Uterus (tissue), 4 donors: Measurements from ENCODE around the gene GPR151. TPM values are rescaled to one million over a fixed set of nuclear protein-coding genes. Genes with fewer than 3 reads are reported as not detected.

Source experiments
- DNase-seq, 2 donors: peaks; one replicate each; pipeline ENCODE4 v3.0.0-alpha.2; 2019 to 2020
- H3K27ac ChIP-seq, 2 donors: fragments of 200-600 bp; sonication (generic); 1 replicate in 1 of 2; 2 replicates in 1 of 2; pipeline ENCODE4 v1.5.1; 2016 to 2018
- H3K27me3 ChIP-seq, 2 donors: fragments of 200-600 bp; sonication (generic); one replicate each; pipeline ENCODE4 v1.5.1; 2018 to 2019; ENCODE audit warnings: control low read depth in 1 of 2
- H3K36me3 ChIP-seq, 2 donors: fragments of 200-600 bp; sonication (generic); one replicate each; pipeline ENCODE4 v1.5.1; 2019; ENCODE audit warnings: control low read depth in 1 of 2
- H3K4me1 ChIP-seq, 2 donors: fragments of 200-600 bp; sonication (generic); one replicate each; pipeline ENCODE4 v1.5.1; 2018 to 2019; ENCODE audit warnings: control low read depth in 1 of 2
- H3K4me3 ChIP-seq, 2 donors: fragments of 200-600 bp; sonication (generic); 1 replicate in 1 of 2; 2 replicates in 1 of 2; pipeline ENCODE4 v1.5.1; 2018 to 2019; ENCODE audit warnings: mild to moderate bottlenecking in 1 of 2
- H3K9me3 ChIP-seq, 2 donors: fragments of 200-600 bp; sonication (generic); one replicate each; pipeline ENCODE4 v1.5.1; 2019; ENCODE audit warnings: control low read depth in 1 of 2
- POLR2A ChIP-seq, 2 donors: fragments of 450-650 bp; IDR thresholded peaks; one replicate each; pipeline ENCODE4 v1.6.1; 2016; ENCODE audit warnings: antibody characterized with exemption in 2 of 2, mild to moderate bottlenecking in 1 of 2, moderate library complexity in 1 of 2
- intact Hi-C: fragments of 100-400 bp; cut with DNase I; formaldehyde crosslinking; loops from one replicate; pipeline ENCODE4 v1.15.1; 2023; ENCODE audit warnings: low total_unique reads
- total RNA-seq, 4 donors: library from RNA; depleted of rRNA in 3 of 4; stranded (reverse); fragments of >200 nt in 3 of 4; gene quantifications; one replicate each; pipeline versions ENCODE4 v1.1.0 to v1.2.4, GENCODE V29; 2014 to 2023
- TF ChIP-seq, protein P1 (sequence below), 4 experiments: fragments of 200-600 bp in 2 of 4; fragments of 450-650 bp in 2 of 4; sonication (generic) in 2 of 4; IDR thresholded peaks; one replicate each; pipeline ENCODE4 v1.5.1; 2016 to 2019; ENCODE audit warnings: antibody characterized with exemption in 4 of 4, mild to moderate bottlenecking in 2 of 4, moderate library complexity in 1 of 4
- donor health status: DM: yes; HTN: yes; CAD: no.

Gene GPR151
- total RNA-seq, 4 donors from 2014 or later, result not detected

- no peak for DNase-seq
- H3K4me1 ChIP-seq, result no peaks in the 10 kb centered on the region
- no peak overlapping the region for H3K4me3 ChIP-seq
- no peaks in the 10 kb centered on the region for H3K9me3 ChIP-seq
- H3K27me3 ChIP-seq, result no peaks in the 10 kb centered on the region
- TF ChIP-seq, protein P1, sequence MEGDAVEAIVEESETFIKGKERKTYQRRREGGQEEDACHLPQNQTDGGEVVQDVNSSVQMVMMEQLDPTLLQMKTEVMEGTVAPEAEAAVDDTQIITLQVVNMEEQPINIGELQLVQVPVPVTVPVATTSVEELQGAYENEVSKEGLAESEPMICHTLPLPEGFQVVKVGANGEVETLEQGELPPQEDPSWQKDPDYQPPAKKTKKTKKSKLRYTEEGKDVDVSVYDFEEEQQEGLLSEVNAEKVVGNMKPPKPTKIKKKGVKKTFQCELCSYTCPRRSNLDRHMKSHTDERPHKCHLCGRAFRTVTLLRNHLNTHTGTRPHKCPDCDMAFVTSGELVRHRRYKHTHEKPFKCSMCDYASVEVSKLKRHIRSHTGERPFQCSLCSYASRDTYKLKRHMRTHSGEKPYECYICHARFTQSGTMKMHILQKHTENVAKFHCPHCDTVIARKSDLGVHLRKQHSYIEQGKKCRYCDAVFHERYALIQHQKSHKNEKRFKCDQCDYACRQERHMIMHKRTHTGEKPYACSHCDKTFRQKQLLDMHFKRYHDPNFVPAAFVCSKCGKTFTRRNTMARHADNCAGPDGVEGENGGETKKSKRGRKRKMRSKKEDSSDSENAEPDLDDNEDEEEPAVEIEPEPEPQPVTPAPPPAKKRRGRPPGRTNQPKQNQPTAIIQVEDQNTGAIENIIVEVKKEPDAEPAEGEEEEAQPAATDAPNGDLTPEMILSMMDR (IDR thresholded peaks at IDR 0.05), result no peak
- no peak for TF ChIP-seq POLR2A (IDR thresholded peaks at IDR 0.05)
- intact Hi-C loops, result no loop called here
- no peak overlapping the region for H3K27ac ChIP-seq
- peaks cover 0 to 4% of the 10 kb centered on the region in 2 donors for H3K36me3 ChIP-seq
Observed at GRCh38 chr5:146490089-146490843, 25.7 kb downstream of the GPR151 start.

GRCh38 chr5:146484714-146485391 lies 31.1 kb downstream of the GPR151 start:
- no peak overlapping the region for H3K27ac ChIP-seq
- no peaks in the 10 kb centered on the region for H3K36me3 ChIP-seq
- no peak for DNase-seq
- intact Hi-C loops, result no loop called here
- no peaks in the 10 kb centered on the region for H3K9me3 ChIP-seq
- H3K4me1 ChIP-seq, result no peaks in the 10 kb centered on the region
- H3K4me3 ChIP-seq, result no peak overlapping the region
- TF ChIP-seq, protein P1 (IDR thresholded peaks at IDR 0.05), result no peak
- no peak for TF ChIP-seq POLR2A (IDR thresholded peaks at IDR 0.05)
- H3K27me3 ChIP-seq, result no peaks in the 10 kb centered on the region

GRCh38 chr5:146482775-146483174 lies 33.2 kb downstream of the GPR151 start:
- TF ChIP-seq, protein P1 (IDR thresholded peaks at IDR 0.05), result no peak
- TF ChIP-seq POLR2A (IDR thresholded peaks at IDR 0.05), result no peak
- H3K36me3 ChIP-seq, result no peaks in the 10 kb centered on the region
- no peak overlapping the region for H3K27ac ChIP-seq
- H3K9me3 ChIP-seq, result no peaks in the 10 kb centered on the region
- H3K4me1 ChIP-seq, result no peaks in the 10 kb centered on the region
- no peaks in the 10 kb centered on the region for H3K27me3 ChIP-seq
- no peak for DNase-seq
- intact Hi-C loops, result no loop called here
- no peak overlapping the region for H3K4me3 ChIP-seq

DNA sequence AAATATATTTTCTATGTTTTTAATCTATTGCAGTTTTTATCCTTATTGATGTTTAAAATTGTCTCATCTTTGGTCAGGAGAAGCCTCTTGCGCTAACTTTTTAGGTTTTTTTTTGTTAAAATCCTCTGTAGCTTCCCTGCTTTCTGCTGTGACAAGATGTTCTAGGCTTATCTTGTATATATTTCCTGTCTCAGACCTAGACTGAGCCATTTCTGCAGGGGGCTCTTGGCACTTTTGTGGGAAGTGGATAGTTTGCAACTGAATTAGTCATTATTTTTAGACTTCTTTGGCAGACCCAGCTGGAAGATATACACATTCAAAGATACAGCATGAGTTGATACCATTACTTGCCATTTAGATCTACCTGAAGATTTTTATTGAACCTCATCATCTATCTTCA lies 40.1 kb downstream of the GPR151 start:
- H3K36me3 ChIP-seq, result no peaks in the 10 kb centered on the region
- intact Hi-C loops, result no loop called here
- no peak overlapping the region for H3K27ac ChIP-seq

More for the DNA sequence above, 40.1 kb downstream of the GPR151 start:
- H3K4me3 ChIP-seq, result no peak overlapping the region
- H3K9me3 ChIP-seq, result no peaks in the 10 kb centered on the region
- H3K4me1 ChIP-seq, result no peaks in the 10 kb centered on the region
- H3K27me3 ChIP-seq, result no peaks in the 10 kb centered on the region
- TF ChIP-seq POLR2A (IDR thresholded peaks at IDR 0.05), result no peak
- TF ChIP-seq, protein P1 (IDR thresholded peaks at IDR 0.05), result no peak
- DNase-seq, result no peak
